ENCODE measurements around the gene NPHP4. TPM values are rescaled to one million over a fixed set of nuclear protein-coding genes. Genes with fewer than 3 reads are reported as not detected.

NPHP4 gene
- total RNA-seq, 8 experiments from 2014 or later: 4.5 to 20.2 (median 11.0) TPM

- in situ Hi-C loops (cut with MboI; ENCODE audit: low pct_unique_long_range_greater_than_20kb in 2 of 9, low sequenced_read_pairs in 9 of 9, unreplicated experiment in 9 of 9): no loop called here
- 91 to 100% (median 94%) methylated on average over 1 to 13 of the region's 20 CpGs; no CpG with 5 or more reads in 5 of the 10 experiments for WGBS, 10 experiments
- no peak overlapping the region for H3K27ac ChIP-seq
- no peak for ATAC-seq (replicated peaks in 6 of 8)
- no peaks in the 10 kb centered on the region for H3K4me1 ChIP-seq (replicated peaks in 1 of 2)
- H3K4me3 ChIP-seq: no peak overlapping the region
Measured at GRCh38 chr1:5877683-5878530, 114.3 kb downstream of the NPHP4 start.

GRCh38 chr1:5877001-5877400, 115.2 kb downstream of the NPHP4 start:
- no peak overlapping the region for H3K27ac ChIP-seq
- 81 to 100% (median 93%) methylated on average over 1 to 22 of the region's 22 CpGs; no CpG with 5 or more reads in 5 of the 10 experiments for WGBS, 10 experiments
- H3K4me3 ChIP-seq: no peak overlapping the region
- H3K4me1 ChIP-seq (replicated peaks in 1 of 2): no peaks in the 10 kb centered on the region
- in situ Hi-C loops (cut with MboI; ENCODE audit: low pct_unique_long_range_greater_than_20kb in 2 of 9, low sequenced_read_pairs in 9 of 9, unreplicated experiment in 9 of 9): no loop called here
- ATAC-seq (replicated peaks in 6 of 8): no peak

GRCh38 chr1:5876094-5876650, 116.1 kb downstream of the NPHP4 start:
- 80 to 100% (median 100%) methylated on average over 1 to 4 of the region's 7 CpGs; no CpG with 5 or more reads in 7 of the 10 experiments for WGBS, 10 experiments
- H3K4me1 ChIP-seq (replicated peaks in 1 of 2): no peaks in the 10 kb centered on the region
- in situ Hi-C loops (cut with MboI; ENCODE audit: low pct_unique_long_range_greater_than_20kb in 2 of 9, low sequenced_read_pairs in 9 of 9, unreplicated experiment in 9 of 9): no loop called here
- peak in 3 of 8 experiments; percentile 15 to 74 (median 57) for ATAC-seq (replicated peaks in 6 of 8)
- no peak overlapping the region for H3K4me3 ChIP-seq
- H3K27ac ChIP-seq: no peak overlapping the region

GRCh38 chr1:5875345-5875910, 116.8 kb downstream of the NPHP4 start:
- WGBS, 10 experiments: 80 to 100% (median 98%) methylated on average over 1 to 9 of the region's 15 CpGs; no CpG with 5 or more reads in 3 of the 10 experiments
- Histone ChIP-seq H3K27ac (no peak overlapping the region), H3K4me1 (replicated peaks in 1 of 2) (no peaks in the 10 kb centered on the region), H3K4me3 (no peak overlapping the region)
- ATAC-seq (replicated peaks in 6 of 8): no peak
- in situ Hi-C loops (cut with MboI; ENCODE audit: low pct_unique_long_range_greater_than_20kb in 2 of 9, low sequenced_read_pairs in 9 of 9, unreplicated experiment in 9 of 9): no loop called here

GRCh38 chr1:5874416-5875110, 117.7 kb downstream of the NPHP4 start:
- no peak overlapping the region for H3K27ac ChIP-seq
- no peak overlapping the region for H3K4me3 ChIP-seq
- in situ Hi-C loops (cut with MboI; ENCODE audit: low pct_unique_long_range_greater_than_20kb in 2 of 9, low sequenced_read_pairs in 9 of 9, unreplicated experiment in 9 of 9): no loop called here
- no peaks in the 10 kb centered on the region for H3K4me1 ChIP-seq (replicated peaks in 1 of 2)
- 80 to 100% (median 91%) methylated on average over 1 to 13 of the region's 41 CpGs; no CpG with 5 or more reads in 7 of the 10 experiments for WGBS, 10 experiments
- ATAC-seq (replicated peaks in 6 of 8): no peak

GRCh38 chr1:5873556-5873955, 118.7 kb downstream of the NPHP4 start:
- no peak overlapping the region for H3K4me3 ChIP-seq
- in situ Hi-C loops (cut with MboI; ENCODE audit: low pct_unique_long_range_greater_than_20kb in 2 of 9, low sequenced_read_pairs in 9 of 9, unreplicated experiment in 9 of 9): no loop called here
- H3K4me1 ChIP-seq (replicated peaks in 1 of 2): no peaks in the 10 kb centered on the region
- 80 to 100% (median 89%) methylated on average over 1 to 4 of the region's 7 CpGs; no CpG with 5 or more reads in 5 of the 10 experiments for WGBS, 10 experiments
- ATAC-seq (replicated peaks in 6 of 8): no peak
- no peak overlapping the region for H3K27ac ChIP-seq

GRCh38 chr1:5872886-5873285, 119.3 kb downstream of the NPHP4 start:
- in situ Hi-C loops (cut with MboI; ENCODE audit: low pct_unique_long_range_greater_than_20kb in 2 of 9, low sequenced_read_pairs in 9 of 9, unreplicated experiment in 9 of 9): no loop called here
- no peak for ATAC-seq (replicated peaks in 6 of 8)
- Histone ChIP-seq H3K4me1 (replicated peaks in 1 of 2) (no peaks in the 10 kb centered on the region), H3K27ac (no peak overlapping the region), H3K4me3 (no peak overlapping the region)
- WGBS, 10 experiments: 94 to 100% (median 98%) methylated on average over 4 to 13 of the region's 16 CpGs; no CpG with 5 or more reads in 6 of the 10 experiments

- no peaks in the 10 kb centered on the region for H3K4me1 ChIP-seq (replicated peaks in 1 of 2)
- in situ Hi-C loops (cut with MboI; ENCODE audit: low pct_unique_long_range_greater_than_20kb in 2 of 9, low sequenced_read_pairs in 9 of 9, unreplicated experiment in 9 of 9): no loop called here
- 96 to 100% (median 98%) methylated on average over 1 to 6 of the region's 6 CpGs; no CpG with 5 or more reads in 4 of the 10 experiments for WGBS, 10 experiments
- H3K4me3 ChIP-seq: no peak overlapping the region
- no peak for ATAC-seq (replicated peaks in 6 of 8)
- H3K27ac ChIP-seq: no peak overlapping the region
Measured at GRCh38 chr1:5868931-5869500, 123.2 kb downstream of the NPHP4 start.

- 54 to 82% methylated on average over 3 to 6 of the region's 7 CpGs; no CpG with 5 or more reads in 8 of the 10 experiments for WGBS, 10 experiments
- Histone ChIP-seq H3K4me3 (no peak overlapping the region), H3K4me1 (replicated peaks in 1 of 2) (no peaks in the 10 kb centered on the region), H3K27ac (no peak overlapping the region)
- ATAC-seq (replicated peaks in 6 of 8): no peak
- in situ Hi-C loops (cut with MboI; ENCODE audit: low pct_unique_long_range_greater_than_20kb in 2 of 9, low sequenced_read_pairs in 9 of 9, unreplicated experiment in 9 of 9): no loop called here
Measured at GRCh38 chr1:5865774-5866173, 126.5 kb downstream of the NPHP4 start.

GRCh38 chr1:5865056-5865455, 127.2 kb downstream of the NPHP4 start:
- H3K4me1 ChIP-seq (replicated peaks in 1 of 2): no peaks in the 10 kb centered on the region
- 81 to 100% (median 87%) methylated on average over 3 to 6 of the region's 16 CpGs; no CpG with 5 or more reads in 6 of the 10 experiments for WGBS, 10 experiments
- no peak overlapping the region for H3K27ac ChIP-seq
- ATAC-seq (replicated peaks in 6 of 8): peak in 2 of 8 experiments; percentile 7 to 12
- no peak overlapping the region for H3K4me3 ChIP-seq
- in situ Hi-C loops (cut with MboI; ENCODE audit: low pct_unique_long_range_greater_than_20kb in 2 of 9, low sequenced_read_pairs in 9 of 9, unreplicated experiment in 9 of 9): no loop called here

GRCh38 chr1:5864256-5864655, 128.0 kb downstream of the NPHP4 start:
- Histone ChIP-seq H3K27ac (no peak overlapping the region), H3K4me3 (no peak overlapping the region), H3K4me1 (replicated peaks in 1 of 2) (no peaks in the 10 kb centered on the region)
- no peak for ATAC-seq (replicated peaks in 6 of 8)
- WGBS, 10 experiments: 95% methylated on average over 4 to 12 of the region's 16 CpGs; no CpG with 5 or more reads in 8 of the 10 experiments
- in situ Hi-C loops (cut with MboI; ENCODE audit: low pct_unique_long_range_greater_than_20kb in 2 of 9, low sequenced_read_pairs in 9 of 9, unreplicated experiment in 9 of 9): no loop called here

- Histone ChIP-seq H3K4me1 (replicated peaks in 1 of 2) (no peaks in the 10 kb centered on the region), H3K4me3 (no peak overlapping the region), H3K27ac (no peak overlapping the region)
- in situ Hi-C loops (cut with MboI; ENCODE audit: low pct_unique_long_range_greater_than_20kb in 2 of 9, low sequenced_read_pairs in 9 of 9, unreplicated experiment in 9 of 9): no loop called here
- 89 to 100% (median 94%) methylated on average over 1 to 15 of the region's 17 CpGs; no CpG with 5 or more reads in 4 of the 10 experiments for WGBS, 10 experiments
- ATAC-seq (replicated peaks in 6 of 8): no peak
Measured at GRCh38 chr1:5863238-5863637, 129.0 kb downstream of the NPHP4 start.
